OCI-LY1 (cell line): ENCODE measurements around the gene SCRN1.

Experiments
- H2AFZ ChIP-seq: fragments of 200-600 bp; sonication (generic), shearing (Covaris generic); 2 replicates; pipeline ENCODE4 v1.6.0; 2014; ENCODE audit warnings: antibody characterized with exemption, mild to moderate bottlenecking, low read length
- H3F3A ChIP-seq: fragments of 200-600 bp; sonication (generic), shearing (Covaris generic); 2 replicates; pipeline ENCODE4 v1.6.0; 2014; ENCODE audit warnings: mild to moderate bottlenecking, antibody characterized with exemption, low read length, moderate library complexity; ENCODE audit not compliant: insufficient read depth
- H3K27ac ChIP-seq: fragments of 200-600 bp; sonication (generic); 2 replicates; pipeline ENCODE4 v1.5.1; 2014; ENCODE audit warnings: low read length, mixed run types, mild to moderate bottlenecking, low read depth; ENCODE audit not compliant: poor library complexity, severe bottlenecking
- H3K27me3 ChIP-seq: fragments of 200-600 bp; sonication (generic); 2 replicates; pipeline ENCODE4 v1.6.0; 2014; ENCODE audit warnings: antibody characterized with exemption, mild to moderate bottlenecking, low read length, moderate library complexity; ENCODE audit not compliant: insufficient read depth
- H3K36me3 ChIP-seq: fragments of 200-600 bp; sonication (generic); 2 replicates; pipeline ENCODE4 v1.6.1; 2014; ENCODE audit warnings: mild to moderate bottlenecking, antibody characterized with exemption, low read length, moderate library complexity, mixed read lengths; ENCODE audit not compliant: insufficient read depth
- H3K4me1 ChIP-seq: fragments of 200-600 bp; sonication (generic); 2 replicates; pipeline ENCODE4 v1.5.1; 2014; ENCODE audit warnings: mild to moderate bottlenecking, low read length, moderate library complexity; ENCODE audit not compliant: insufficient read depth, severe bottlenecking
- H3K4me2 ChIP-seq: fragments of 200-600 bp; sonication (generic), shearing (Covaris generic); 2 replicates; pipeline ENCODE4 v1.6.1; 2014; ENCODE audit warnings: low read length
- H3K4me3 ChIP-seq: fragments of 200-600 bp; sonication (generic); 2 replicates; pipeline ENCODE4 v1.5.1; 2014; ENCODE audit warnings: low read length, low read depth, mild to moderate bottlenecking, mixed read lengths; ENCODE audit not compliant: poor library complexity, severe bottlenecking
- H3K79me2 ChIP-seq: fragments of 200-600 bp; shearing (Covaris generic); 2 replicates; pipeline ENCODE4 v1.6.1; 2016; ENCODE audit warnings: mixed run types, low read length, mixed read lengths; ENCODE audit not compliant: insufficient read depth
- H3K9ac ChIP-seq: fragments of 200-600 bp; sonication (generic), shearing (Covaris generic); 2 replicates; pipeline ENCODE4 v1.6.1; 2014; ENCODE audit warnings: mild to moderate bottlenecking, low read length, mixed read lengths
- H3K9me2 ChIP-seq: fragments of 200-600 bp; sonication (generic), shearing (Covaris generic); 2 replicates; pipeline ENCODE4 v1.6.1; 2014; ENCODE audit warnings: low read depth, mild to moderate bottlenecking, low read length, mixed read lengths
- H3K9me3 ChIP-seq: fragments of 200-600 bp; shearing (Covaris generic); 2 replicates; pipeline ENCODE4 v1.6.1; 2014; ENCODE audit warnings: low read length, mixed read lengths
- H4K20me1 ChIP-seq: fragments of 200-600 bp; sonication (generic), shearing (Covaris generic); 2 replicates; pipeline ENCODE4 v1.6.0; 2016; ENCODE audit warnings: mild to moderate bottlenecking, low read length; ENCODE audit not compliant: insufficient read depth
- CTCF ChIP-seq: fragments of 200-600 bp; sonication (generic), shearing (Covaris generic); IDR thresholded peaks from 2 replicates; pipeline ENCODE4 v1.5.1; 2017; ENCODE audit warnings: mild to moderate bottlenecking, antibody characterized with exemption, low read length, moderate library complexity, mixed read lengths
- EZH2 ChIP-seq: fragments of 200-600 bp; sonication (generic), shearing (Covaris generic); IDR thresholded peaks from 2 replicates; pipeline ENCODE4 v1.8.0; 2017; ENCODE audit warnings: borderline replicate concordance, mixed run types, mild to moderate bottlenecking, antibody characterized with exemption, low read length, moderate library complexity, mixed read lengths

The SCRN1 gene

GRCh38 chr7:30019387-30019786, 29.8 kb upstream of the SCRN1 start:
- Histone ChIP-seq H3K9me2 (no peaks in the 10 kb centered on the region), H3K36me3 (peaks cover 41% of the 10 kb centered on the region), H3K9ac (no peak overlapping the region), H3K27ac (no peak overlapping the region), H3K27me3 (no peaks in the 10 kb centered on the region), H3K4me3 (no peak overlapping the region), H3F3A (no peaks in the 10 kb centered on the region), H3K4me2 (no peak overlapping the region), H2AFZ (no peak overlapping the region), H4K20me1 (no peaks in the 10 kb centered on the region), H3K4me1 (peaks cover 27% of the 10 kb centered on the region), H3K9me3 (0 out of 2 replicates have a peak, but pooled peaks cover 3% of the 10 kb centered on the region), H3K79me2 (no peaks in the 10 kb centered on the region)
- TF ChIP-seq CTCF (peak; percentile 28; the same call in 1 of the 2 replicates), EZH2 (no peak)

GRCh38 chr7:30018451-30018850, 28.9 kb upstream of the SCRN1 start:
- H3K79me2 ChIP-seq = no peaks in the 10 kb centered on the region
- H3K27me3 ChIP-seq = no peaks in the 10 kb centered on the region
- no peak overlapping the region for H3K4me3 ChIP-seq
- H3K4me2 ChIP-seq = no peak overlapping the region
- peaks cover 41% of the 10 kb centered on the region for H3K36me3 ChIP-seq
- no peaks in the 10 kb centered on the region for H4K20me1 ChIP-seq
- no peak for TF ChIP-seq EZH2
- no peak for TF ChIP-seq CTCF
- no peak overlapping the region for H3K9ac ChIP-seq
- H3K4me1 ChIP-seq = peaks cover 27% of the 10 kb centered on the region
- no peak overlapping the region for H2AFZ ChIP-seq
- no peaks in the 10 kb centered on the region for H3K9me3 ChIP-seq
- no peaks in the 10 kb centered on the region for H3F3A ChIP-seq
- H3K9me2 ChIP-seq = no peaks in the 10 kb centered on the region
- H3K27ac ChIP-seq = no peak overlapping the region

GRCh38 chr7:30012757-30013156, 23.2 kb upstream of the SCRN1 start:
- Histone ChIP-seq H3K36me3 (peaks cover 26% of the 10 kb centered on the region), H3K9me2 (no peaks in the 10 kb centered on the region), H3F3A (no peaks in the 10 kb centered on the region), H3K4me1 (no peaks in the 10 kb centered on the region), H3K27me3 (no peaks in the 10 kb centered on the region), H4K20me1 (no peaks in the 10 kb centered on the region), H3K79me2 (no peaks in the 10 kb centered on the region), H3K4me2 (no peak overlapping the region), H3K4me3 (no peak overlapping the region), H3K27ac (no peak overlapping the region), H3K9ac (no peak overlapping the region), H2AFZ (no peak overlapping the region), H3K9me3 (no peaks in the 10 kb centered on the region)
- TF ChIP-seq EZH2 = no peak
- TF ChIP-seq CTCF = 0 out of 2 replicates have a peak, but pooled peaks have one; percentile 4
